PFSK-1 (cell line): Measurements from ENCODE around the gene POU2F2.

Experiments
- POLR2AphosphoS5 ChIP-seq: IDR thresholded peaks from 2 replicates; pipeline ENCODE4 v1.6.1; 2012; ENCODE audit warnings: low read depth, mild to moderate bottlenecking, control low read depth, low read length, moderate library complexity
- SIN3A ChIP-seq: IDR thresholded peaks from 2 replicates; pipeline ENCODE4 v1.6.1; 2012; ENCODE audit warnings: mild to moderate bottlenecking, low read length, moderate library complexity, borderline replicate concordance; ENCODE audit not compliant: insufficient read depth
- TAF1 ChIP-seq: IDR thresholded peaks from 2 replicates; pipeline ENCODE4 v1.6.1; 2012; ENCODE audit warnings: low read length, control low read depth, borderline replicate concordance; ENCODE audit not compliant: insufficient read depth

- TF ChIP-seq POLR2AphosphoS5 (no peak), TAF1 (no peak), SIN3A (no peak)
Measured at GRCh38 chr19:42117076-42117475, 15.2 kb downstream of the POU2F2 start.
